Upper lobe of left lung (tissue), 6 donors: ENCODE data around the gene ENOSF1. TPM values are rescaled to one million over a fixed set of nuclear protein-coding genes. Genes with fewer than 3 reads are reported as not detected.
"Not testable (repeated sequence)": the region's sequence is repeated elsewhere in the genome, so short reads cannot be mapped to it uniquely, and the experiment has no call there.

Experiments
- ATAC-seq, 2 donors: fragments of 200-7000 bp; cut with Tn5 transposase; one replicate each; pipeline ENCODE4 v1.9.1; 2022; ENCODE audit warnings: mild to moderate bottlenecking in 2 of 2, moderate library complexity in 2 of 2; ENCODE audit not compliant: low FRiP score in 2 of 2
- DNase-seq, 2 donors: peaks; one replicate each; pipeline ENCODE4 v3.0.0-alpha.2; 2019 to 2020
- H3K27ac ChIP-seq, 4 donors: fragments of 200-600 bp; sonication (generic); one replicate each; pipeline ENCODE4 v1.5.1; 2016 to 2019
- H3K27me3 ChIP-seq, 4 donors: fragments of 200-600 bp; sonication (generic); one replicate each; pipeline ENCODE4 v1.5.1; 2017 to 2019
- H3K36me3 ChIP-seq, 4 donors: fragments of 200-600 bp; sonication (generic); one replicate each; pipeline ENCODE4 v1.5.1; 2016 to 2019
- H3K4me1 ChIP-seq, 4 donors: fragments of 200-600 bp; sonication (generic); one replicate each; pipeline ENCODE4 v1.5.1; 2018 to 2019
- H3K4me3 ChIP-seq, 4 donors: fragments of 200-600 bp; sonication (generic); one replicate each; pipeline ENCODE4 v1.5.1; 2017 to 2019; ENCODE audit warnings: mild to moderate bottlenecking in 2 of 4, moderate library complexity in 1 of 4
- H3K9me3 ChIP-seq, 4 donors: fragments of 200-600 bp; sonication (generic); one replicate each; pipeline ENCODE4 v1.5.1; 2018 to 2019
- EP300 ChIP-seq, 4 donors: sonication (generic); formaldehyde crosslinking; IDR thresholded peaks; one replicate each; pipeline ENCODE4 v1.5.1; 2017; ENCODE audit warnings: antibody characterized with exemption in 4 of 4, control low read depth in 2 of 4
- POLR2A ChIP-seq, 4 donors: fragments of 450-650 bp; IDR thresholded peaks; one replicate each; pipeline ENCODE4 v1.5.1; 2016 to 2017; ENCODE audit warnings: antibody characterized with exemption in 4 of 4, mild to moderate bottlenecking in 2 of 4
- POLR2AphosphoS5 ChIP-seq, 2 donors: sonication (generic); formaldehyde crosslinking; IDR thresholded peaks; one replicate each; pipeline ENCODE4 v1.5.1; 2017; ENCODE audit warnings: antibody characterized with exemption in 2 of 2
- WGBS, 2 donors: methylation state at CpG; one replicate each; pipeline ENCODE4 v1.1.5; 2017 to 2018; 5-methylcytosine and 5-hydroxymethylcytosine counted together
- total RNA-seq, 6 donors: library from RNA; depleted of rRNA in 4 of 6; stranded (reverse); fragments of >200 nt in 4 of 6; gene quantifications; one replicate each; pipeline versions ENCODE4 v1.1.0 to v1.2.1, GENCODE V29; 2016 to 2021
- TF ChIP-seq, protein P1 (sequence below), 6 experiments: fragments of 450-650 bp in 4 of 6; fragments of 200-600 bp in 2 of 6; sonication (generic) in 2 of 6; IDR thresholded peaks; one replicate each; pipeline ENCODE4 v1.5.1; 2016 to 2019; ENCODE audit warnings: antibody characterized with exemption in 6 of 6
- donor health status: DM: no; HTN: no; CAD: no; lungs with moderate emphysema.
- donor health status: DM: no; HTN: yes; CAD: no; lungs with severe emphysema.

The ENOSF1 gene, protein sequence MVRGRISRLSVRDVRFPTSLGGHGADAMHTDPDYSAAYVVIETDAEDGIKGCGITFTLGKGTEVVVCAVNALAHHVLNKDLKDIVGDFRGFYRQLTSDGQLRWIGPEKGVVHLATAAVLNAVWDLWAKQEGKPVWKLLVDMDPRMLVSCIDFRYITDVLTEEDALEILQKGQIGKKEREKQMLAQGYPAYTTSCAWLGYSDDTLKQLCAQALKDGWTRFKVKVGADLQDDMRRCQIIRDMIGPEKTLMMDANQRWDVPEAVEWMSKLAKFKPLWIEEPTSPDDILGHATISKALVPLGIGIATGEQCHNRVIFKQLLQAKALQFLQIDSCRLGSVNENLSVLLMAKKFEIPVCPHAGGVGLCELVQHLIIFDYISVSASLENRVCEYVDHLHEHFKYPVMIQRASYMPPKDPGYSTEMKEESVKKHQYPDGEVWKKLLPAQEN
- total RNA-seq = 100 to 1,000 TPM in 3 of 6 donors, 10 to 100 TPM in 3; 66.9 to 296 (median 105) TPM

DNA sequence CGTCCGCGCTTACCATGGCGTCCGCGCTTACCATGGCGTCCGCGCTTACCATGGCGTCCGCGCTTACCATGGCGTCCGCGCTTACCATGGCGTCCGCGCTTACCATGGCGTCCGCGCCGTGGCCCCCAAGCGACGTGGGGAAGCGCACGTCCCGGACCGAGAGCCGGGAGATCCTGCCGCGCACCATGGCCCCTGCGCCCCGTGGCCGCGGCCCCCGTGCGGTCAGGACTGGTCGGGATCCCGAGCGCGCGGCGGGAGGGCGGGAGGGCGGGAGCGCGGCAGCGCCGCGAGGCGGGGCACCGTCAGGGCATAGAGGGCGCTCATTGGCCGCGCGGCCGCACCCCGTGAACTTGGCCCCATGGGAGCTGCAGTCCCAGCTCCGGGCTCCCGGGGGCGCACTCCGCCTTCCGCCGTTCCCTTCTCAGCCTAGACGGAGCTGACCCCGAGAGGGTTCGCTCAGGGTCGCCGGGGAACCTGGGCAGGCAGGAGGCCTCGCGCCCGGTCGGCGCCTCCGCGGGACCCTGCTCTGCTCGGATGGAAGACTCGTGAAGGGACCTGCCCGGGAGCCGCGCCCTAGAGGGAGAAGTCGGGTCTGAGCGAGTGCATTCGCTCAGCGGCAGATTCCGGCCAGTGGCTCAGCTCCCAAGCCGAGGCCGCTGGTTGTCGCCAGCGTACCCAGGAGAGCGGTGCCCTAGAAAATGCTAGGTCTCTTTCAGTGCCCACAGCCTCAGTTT lies at the start of gene ENOSF1:
Gene ENOSF1 (minus strand): TSS at position 230 of the 734 bp plus-strand sequence. CDS start 43 bp downstream, at position 187.
- Histone ChIP-seq H3K4me1 (peaks cover 10 to 24% (median 12%) of the 10 kb centered on the region in 4 donors), H3K4me3 (peak within 1 kb of the TSS; percentile 60 to 82 (median 68)), H3K27ac (peak within 1 kb of the TSS; percentile 82 to 90 (median 89)), H3K9me3 (no peaks in the 10 kb centered on the region), H3K36me3 (peaks cover 0 to 4% (median 0%) of the 10 kb centered on the region in 4 donors), H3K27me3 (no peaks in the 10 kb centered on the region)
- 33 to 50% methylated on average over 15 to 36 of the region's 91 CpGs for WGBS, 2 donors
- DNase-seq (peak; percentile 90 to 98), ATAC-seq (peak; percentile 95 to 97)
- TF ChIP-seq POLR2AphosphoS5 (IDR thresholded peaks at IDR 0.05) (peak in 1 of 2 donors; percentile 48), EP300 (IDR thresholded peaks at IDR 0.05) (no peak), POLR2A (IDR thresholded peaks at IDR 0.05) (peak in 2 of 4 donors; percentile 27 to 29)
- TF ChIP-seq, protein P1, sequence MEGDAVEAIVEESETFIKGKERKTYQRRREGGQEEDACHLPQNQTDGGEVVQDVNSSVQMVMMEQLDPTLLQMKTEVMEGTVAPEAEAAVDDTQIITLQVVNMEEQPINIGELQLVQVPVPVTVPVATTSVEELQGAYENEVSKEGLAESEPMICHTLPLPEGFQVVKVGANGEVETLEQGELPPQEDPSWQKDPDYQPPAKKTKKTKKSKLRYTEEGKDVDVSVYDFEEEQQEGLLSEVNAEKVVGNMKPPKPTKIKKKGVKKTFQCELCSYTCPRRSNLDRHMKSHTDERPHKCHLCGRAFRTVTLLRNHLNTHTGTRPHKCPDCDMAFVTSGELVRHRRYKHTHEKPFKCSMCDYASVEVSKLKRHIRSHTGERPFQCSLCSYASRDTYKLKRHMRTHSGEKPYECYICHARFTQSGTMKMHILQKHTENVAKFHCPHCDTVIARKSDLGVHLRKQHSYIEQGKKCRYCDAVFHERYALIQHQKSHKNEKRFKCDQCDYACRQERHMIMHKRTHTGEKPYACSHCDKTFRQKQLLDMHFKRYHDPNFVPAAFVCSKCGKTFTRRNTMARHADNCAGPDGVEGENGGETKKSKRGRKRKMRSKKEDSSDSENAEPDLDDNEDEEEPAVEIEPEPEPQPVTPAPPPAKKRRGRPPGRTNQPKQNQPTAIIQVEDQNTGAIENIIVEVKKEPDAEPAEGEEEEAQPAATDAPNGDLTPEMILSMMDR (IDR thresholded peaks at IDR 0.05) = peak; percentile 82 to 94 (median 90)

DNA sequence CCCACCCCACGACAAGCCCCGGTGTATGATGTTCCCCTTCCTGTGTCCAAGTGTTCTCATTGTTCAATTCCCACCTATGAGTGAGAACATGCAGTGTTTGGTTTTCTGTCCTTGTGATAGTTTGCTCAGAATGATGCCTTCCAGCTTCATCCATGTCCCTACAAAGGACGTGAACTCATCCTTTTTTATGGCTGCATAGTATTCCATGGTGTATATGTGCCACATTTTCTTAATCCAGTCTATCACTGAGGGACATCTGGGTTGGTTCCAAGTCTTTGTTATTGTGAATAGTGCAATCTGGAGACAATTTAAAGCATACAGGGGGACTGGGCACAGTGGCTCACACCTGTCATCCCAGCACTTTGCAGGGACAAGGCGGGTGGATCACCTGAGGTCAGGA lies 47.4 kb upstream of the ENOSF1 start:
- 98 to 100% methylated on average over 3 to 4 of the region's 4 CpGs for WGBS, 2 donors
- H3K9me3 ChIP-seq, H3K4me3 ChIP-seq, DNase-seq, H3K36me3 ChIP-seq, H3K4me1 ChIP-seq, H3K27ac ChIP-seq, ATAC-seq, H3K27me3 ChIP-seq: not testable (repeated sequence)

DNA sequence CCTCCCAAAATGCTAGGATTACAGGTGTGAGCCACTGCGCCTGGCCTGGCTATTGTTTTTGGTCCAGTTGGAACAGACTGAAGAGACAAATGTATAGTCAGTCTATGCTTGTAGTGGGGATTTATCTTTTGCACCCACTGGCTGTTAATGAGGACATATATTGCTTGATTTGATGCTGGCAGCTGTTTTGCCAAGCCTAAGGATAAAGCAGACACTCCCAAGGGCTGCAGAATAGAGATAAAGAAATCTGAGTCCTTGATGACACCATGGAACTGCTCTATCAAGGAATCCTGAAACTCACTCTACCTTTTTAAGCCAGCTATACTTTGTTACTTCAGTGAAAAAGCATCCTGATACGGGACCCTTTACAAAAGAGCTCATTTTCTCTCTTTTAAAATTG lies 43.1 kb upstream of the ENOSF1 start:
- Histone ChIP-seq H3K4me3 (no peak overlapping the region), H3K9me3 (no peaks in the 10 kb centered on the region), H3K27ac (peak overlapping the region in 1 of 4 donors; percentile 10), H3K4me1 (no peaks in the 10 kb centered on the region), H3K36me3 (peaks cover 0 to 34% (median 0%) of the 10 kb centered on the region in 4 donors), H3K27me3 (no peaks in the 10 kb centered on the region)
- no peak for DNase-seq
- no peak for ATAC-seq
- WGBS, 2 donors = 66 to 67% methylated on average over 2 of the region's 2 CpGs
- TF ChIP-seq EP300 (IDR thresholded peaks at IDR 0.05) (no peak), POLR2AphosphoS5 (IDR thresholded peaks at IDR 0.05) (no peak)

DNA sequence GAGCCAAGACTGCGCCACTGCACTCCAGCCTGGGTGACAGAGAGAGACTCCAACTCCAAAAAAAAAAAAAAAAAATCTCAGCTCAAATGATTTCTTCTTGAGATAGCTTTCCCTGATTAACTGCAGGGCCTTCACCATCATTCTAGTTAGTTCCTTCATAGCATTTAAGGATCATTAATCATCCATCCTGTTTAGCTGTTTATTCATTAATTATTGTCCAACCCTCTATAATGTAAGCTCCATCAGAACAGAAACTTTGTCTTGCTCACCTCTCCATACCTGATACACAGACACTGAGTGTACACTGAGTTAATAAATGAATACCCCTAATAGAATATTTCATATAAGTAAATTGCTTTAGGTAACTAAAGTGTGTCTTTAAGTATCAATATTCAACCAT lies 42.2 kb upstream of the ENOSF1 start:
- H3K4me3 ChIP-seq = no peak overlapping the region
- H3K9me3 ChIP-seq = no peaks in the 10 kb centered on the region
- 85 to 100% methylated on average over 1 of the region's 1 CpG for WGBS, 2 donors
- TF ChIP-seq, protein P1 (IDR thresholded peaks at IDR 0.05) = no peak
- TF ChIP-seq POLR2A (IDR thresholded peaks at IDR 0.05) (no peak), POLR2AphosphoS5 (IDR thresholded peaks at IDR 0.05) (no peak), EP300 (IDR thresholded peaks at IDR 0.05) (no peak)
- H3K27ac ChIP-seq = no peak overlapping the region
- no peaks in the 10 kb centered on the region for H3K4me1 ChIP-seq
- DNase-seq (no peak), ATAC-seq (no peak)
- H3K36me3 ChIP-seq = peaks cover 0 to 41% (median 0%) of the 10 kb centered on the region in 4 donors
- no peaks in the 10 kb centered on the region for H3K27me3 ChIP-seq

DNA sequence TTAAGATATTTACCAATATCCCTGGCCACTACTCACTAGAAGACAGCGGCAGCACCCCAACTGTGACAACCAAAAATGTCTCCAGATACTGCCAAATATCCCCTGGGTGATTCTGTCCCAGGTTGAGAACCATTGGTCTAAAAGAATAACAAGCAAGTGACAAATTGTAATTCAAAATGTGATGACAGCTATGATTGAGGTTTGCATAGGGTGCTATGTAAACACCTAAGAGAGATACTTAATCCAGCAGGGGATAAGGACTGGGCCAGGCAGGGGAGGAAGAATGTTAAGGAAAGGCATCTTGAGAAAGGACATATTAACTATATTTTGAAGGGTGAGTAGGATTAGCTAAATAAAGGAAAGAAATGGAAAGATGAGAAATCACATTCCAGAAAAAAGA lies 38.0 kb upstream of the ENOSF1 start:
- Histone ChIP-seq H3K4me1 (no peaks in the 10 kb centered on the region), H3K27me3 (no peaks in the 10 kb centered on the region), H3K27ac (no peak overlapping the region), H3K4me3 (no peak overlapping the region), H3K9me3 (no peaks in the 10 kb centered on the region), H3K36me3 (peaks cover 0 to 64% (median 2%) of the 10 kb centered on the region in 4 donors)
- TF ChIP-seq EP300 (IDR thresholded peaks at IDR 0.05) (no peak), POLR2AphosphoS5 (IDR thresholded peaks at IDR 0.05) (no peak), POLR2A (IDR thresholded peaks at IDR 0.05) (no peak)
- TF ChIP-seq, protein P1 (IDR thresholded peaks at IDR 0.05) = no peak
- no peak for DNase-seq
- no peak for ATAC-seq
- whole genome bisulfite sequencing, 2 donors = 89 to 100% methylated on average over 1 of the region's 1 CpG
